ENCODE data around the gene OR8B2. TPM values are rescaled to one million over a fixed set of nuclear protein-coding genes. Genes with fewer than 3 reads are reported as not detected.

Gene OR8B2, protein sequence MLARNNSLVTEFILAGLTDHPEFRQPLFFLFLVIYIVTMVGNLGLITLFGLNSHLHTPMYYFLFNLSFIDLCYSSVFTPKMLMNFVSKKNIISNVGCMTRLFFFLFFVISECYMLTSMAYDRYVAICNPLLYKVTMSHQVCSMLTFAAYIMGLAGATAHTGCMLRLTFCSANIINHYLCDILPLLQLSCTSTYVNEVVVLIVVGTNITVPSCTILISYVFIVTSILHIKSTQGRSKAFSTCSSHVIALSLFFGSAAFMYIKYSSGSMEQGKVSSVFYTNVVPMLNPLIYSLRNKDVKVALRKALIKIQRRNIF
- not detected in 2 replicates for total RNA-seq (ENCODE audit: low replicate concordance)

DNA sequence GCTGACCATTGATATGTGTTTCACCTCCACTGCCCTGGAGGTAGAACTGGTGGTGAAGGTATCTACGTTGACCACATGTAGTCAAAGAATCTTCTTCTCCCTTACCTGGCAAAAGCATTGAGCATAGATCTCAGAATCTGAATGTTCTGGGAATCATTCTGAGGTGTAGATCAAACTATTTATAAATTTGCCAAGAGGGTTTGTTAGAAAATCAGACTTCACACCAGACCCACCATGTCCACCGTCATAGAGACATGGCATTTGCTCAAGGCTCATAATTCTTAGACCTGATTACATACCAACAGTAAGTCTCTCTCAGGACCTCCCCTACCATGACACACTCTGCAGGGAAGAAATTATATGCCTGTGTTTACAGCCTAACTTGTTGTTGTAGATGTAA, at the start of gene OR8B2:
Gene OR8B2, minus strand, starts transcription at position 101 of the 400 bp plus-strand sequence. CDS start 1,156 bp downstream, outside the sequence.

DNA sequence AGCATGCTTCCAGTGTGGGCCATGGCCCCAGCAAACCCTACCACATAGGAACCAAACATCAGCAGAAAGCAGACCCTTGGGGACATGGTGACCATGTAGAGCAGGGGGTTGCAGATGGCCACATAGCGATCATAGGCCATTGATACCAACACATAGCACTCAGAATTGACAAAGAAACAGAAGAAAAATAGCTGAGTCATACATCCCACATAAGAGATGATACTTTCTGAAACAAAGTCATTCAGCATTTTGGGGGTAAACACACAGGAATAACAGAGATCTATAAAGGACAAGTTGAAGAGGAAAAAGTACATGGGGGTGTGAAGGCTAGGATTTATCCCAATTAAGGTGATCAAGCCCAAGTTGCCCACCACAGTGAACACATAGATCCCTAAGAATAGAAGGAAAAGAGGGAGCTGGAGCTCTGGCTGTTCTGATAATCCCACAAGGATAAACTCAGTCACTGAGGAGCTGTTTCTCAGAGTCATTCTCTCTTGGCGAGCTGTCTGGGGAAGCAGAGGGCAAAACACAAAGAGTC, 40.2 kb upstream of the OR8B2 start, which contains the start of gene OR8B4:
Gene OR8B4, minus strand, starts transcription at position 488 of the 538 bp plus-strand sequence. Its CDS starts 0 bp downstream, at position 488.

DNA sequence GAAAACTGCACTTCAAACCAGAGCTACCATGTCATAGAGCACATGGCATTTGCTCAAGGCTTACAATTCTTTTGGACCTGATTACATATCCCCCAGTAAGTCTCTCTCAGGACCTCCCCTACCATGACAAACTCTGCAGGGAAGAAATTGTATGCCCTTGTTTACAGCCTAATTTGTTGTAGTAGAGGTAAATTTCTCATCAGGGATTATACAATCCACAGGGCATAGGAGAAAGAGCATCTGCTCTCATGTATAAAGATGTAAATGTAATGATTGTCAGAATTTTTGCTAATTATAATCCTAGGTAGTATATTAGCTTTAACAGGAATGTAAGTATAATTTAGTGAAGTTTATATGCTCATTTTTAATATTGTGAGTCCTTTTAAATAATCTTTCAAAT, 14.6 kb upstream of the OR8B2 start, which contains the start of gene OR8B3:
Gene OR8B3, minus strand, starts transcription at position 101 of the 400 bp plus-strand sequence. CDS start 1,673 bp downstream, outside the sequence.

Other genes starting within 250 kb of the OR8B2 start
- gene OR10D3, start 201.2 kb downstream of the OR8B2 start, total RNA-seq (ENCODE audit: low replicate concordance) = not detected in 2 replicates
- not detected in 2 replicates for gene OR8G1, start 143.4 kb downstream of the OR8B2 start, total RNA-seq (ENCODE audit: low replicate concordance)
- gene OR8G5, start 128.1 kb downstream of the OR8B2 start, total RNA-seq (ENCODE audit: low replicate concordance) = not detected in 2 replicates
- gene OR8D1, start 70.5 kb downstream of the OR8B2 start, total RNA-seq (ENCODE audit: low replicate concordance) = not detected in 2 replicates
- not detected in 2 replicates for gene OR8D2, start 64.3 kb downstream of the OR8B2 start, total RNA-seq (ENCODE audit: low replicate concordance)
- gene OR8B3, start 14.5 kb upstream of the OR8B2 start, total RNA-seq (ENCODE audit: low replicate concordance) = not detected in 2 replicates
- gene OR8B4, start 40.4 kb upstream of the OR8B2 start, total RNA-seq (ENCODE audit: low replicate concordance) = not detected in 2 replicates
- gene OR8B8, start 61.2 kb upstream of the OR8B2 start, total RNA-seq (ENCODE audit: low replicate concordance) = not detected in 2 replicates
- gene OR8B12, start 159.2 kb upstream of the OR8B2 start, total RNA-seq (ENCODE audit: low replicate concordance) = not detected in 2 replicates
- not detected in 2 replicates for gene OR8A1, start 185.5 kb upstream of the OR8B2 start, total RNA-seq (ENCODE audit: low replicate concordance)
- not detected in 2 replicates for gene PANX3, start 226.9 kb upstream of the OR8B2 start, total RNA-seq (ENCODE audit: low replicate concordance)
- 14.5 and 18.3 TPM in 2 replicates for gene TBRG1, start 238.4 kb upstream of the OR8B2 start, total RNA-seq (ENCODE audit: low replicate concordance)

Measured in smooth muscle cell of the coronary artery (primary cell).